H9 (cell line): ENCODE measurements around the gene ARMC10. TPM values are rescaled to one million over a fixed set of nuclear protein-coding genes. Genes with fewer than 3 reads are reported as not detected.

Experiments used
- DNase-seq: peaks from one replicate; pipeline ENCODE4 v3.0.0-alpha.2; 2017
- H2AFZ ChIP-seq: one replicate; pipeline ENCODE4 v1.6.1; 2013; ENCODE audit warnings: mild to moderate bottlenecking, low read length, control low read depth, moderate library complexity
- H2AK5ac ChIP-seq: 2 replicates; pipeline ENCODE4 v1.6.1; 2013; ENCODE audit warnings: low read length, control low read depth, mixed read lengths; ENCODE audit not compliant: insufficient read length
- H2BK120ac ChIP-seq: one replicate; pipeline ENCODE4 v1.6.1; 2013; ENCODE audit warnings: low read depth, mild to moderate bottlenecking, low read length, control low read depth, inconsistent platforms; ENCODE audit not compliant: poor library complexity, severe bottlenecking
- H2BK12ac ChIP-seq: 2 replicates; pipeline ENCODE4 v1.6.1; 2013; ENCODE audit warnings: low read length, control low read depth, mixed read lengths, low read depth; ENCODE audit not compliant: insufficient read length
- H2BK15ac ChIP-seq: 2 replicates; pipeline ENCODE4 v1.6.1; 2013; ENCODE audit warnings: low read depth, low read length, control low read depth
- H2BK20ac ChIP-seq: one replicate; pipeline ENCODE4 v1.6.1; 2013; ENCODE audit warnings: low read depth, mild to moderate bottlenecking, low read length, control low read depth, inconsistent platforms; ENCODE audit not compliant: poor library complexity, severe bottlenecking
- H2BK5ac ChIP-seq: 2 replicates; pipeline ENCODE4 v1.6.1; 2013; ENCODE audit warnings: low read length, control low read depth, mixed read lengths; ENCODE audit not compliant: insufficient read length
- H3K14ac ChIP-seq: 2 replicates; pipeline ENCODE4 v1.6.1; 2013; ENCODE audit warnings: low read length, control low read depth; ENCODE audit not compliant: insufficient read depth
- H3K18ac ChIP-seq: 2 replicates; pipeline ENCODE4 v1.6.1; 2013; ENCODE audit warnings: low read depth, mild to moderate bottlenecking, mixed read lengths, low read length, control low read depth; ENCODE audit not compliant: insufficient read length
- H3K23ac ChIP-seq: 2 replicates; pipeline ENCODE4 v1.6.1; 2013; ENCODE audit warnings: low read length, control low read depth, mixed read lengths, low read depth; ENCODE audit not compliant: insufficient read length
- H3K23me2 ChIP-seq: 2 replicates; pipeline ENCODE4 v1.6.1; 2013; ENCODE audit warnings: low read depth, mild to moderate bottlenecking, mixed read lengths, low read length, control low read depth; ENCODE audit not compliant: insufficient read length, poor library complexity, severe bottlenecking
- H3K27ac ChIP-seq: 2 replicates; pipeline ENCODE4 v1.5.1; 2013; ENCODE audit warnings: low read length, control low read depth, mixed read lengths, low read depth; ENCODE audit not compliant: insufficient read length
- H3K27me3 ChIP-seq: 2 replicates; pipeline ENCODE4 v1.6.1; 2013; ENCODE audit warnings: low read length, control low read depth, inconsistent platforms; ENCODE audit not compliant: insufficient read depth
- H3K4ac ChIP-seq: 2 replicates; pipeline ENCODE4 v1.6.1; 2013; ENCODE audit warnings: low read depth, mild to moderate bottlenecking, control low read depth, inconsistent platforms, low read length, moderate library complexity
- H3K4me1 ChIP-seq: 2 replicates; pipeline ENCODE4 v1.6.1; 2013; ENCODE audit warnings: low read length, control low read depth, inconsistent platforms; ENCODE audit not compliant: insufficient read depth
- H3K4me2 ChIP-seq: 2 replicates; pipeline ENCODE4 v1.6.1; 2013; ENCODE audit warnings: low read length, control low read depth, mixed read lengths; ENCODE audit not compliant: insufficient read length, insufficient read depth
- H3K56ac ChIP-seq: 2 replicates; pipeline ENCODE4 v1.6.1; 2013; ENCODE audit warnings: low read depth, mild to moderate bottlenecking, mixed read lengths, low read length, control low read depth; ENCODE audit not compliant: insufficient read length
- H3K79me1 ChIP-seq: 2 replicates; pipeline ENCODE4 v1.6.1; 2013; ENCODE audit warnings: low read depth, mild to moderate bottlenecking, moderate library complexity, low read length, control low read depth, inconsistent platforms; ENCODE audit not compliant: insufficient read depth, poor library complexity, severe bottlenecking
- H3K79me2 ChIP-seq: 2 replicates; pipeline ENCODE4 v1.6.1; 2013; ENCODE audit warnings: low read length, control low read depth, inconsistent platforms; ENCODE audit not compliant: insufficient read depth
- H3K9ac ChIP-seq: 2 replicates; pipeline ENCODE4 v1.6.1; 2013; ENCODE audit warnings: low read length, control low read depth, mixed read lengths; ENCODE audit not compliant: insufficient read length; ENCODE audit errors: extremely low read depth
- H3K9me3 ChIP-seq: one replicate; pipeline ENCODE4 v1.6.1; 2013; ENCODE audit warnings: low read depth, low read length, inconsistent platforms; ENCODE audit not compliant: control insufficient read depth
- H3T11ph ChIP-seq: one replicate; pipeline ENCODE4 v1.6.1; 2013; ENCODE audit warnings: mild to moderate bottlenecking, low read length, control low read depth, inconsistent platforms
- H4K20me1 ChIP-seq: one replicate; pipeline ENCODE4 v1.6.1; 2013; ENCODE audit not compliant: control insufficient read depth, insufficient read length, insufficient read depth
- H4K5ac ChIP-seq: 2 replicates; pipeline ENCODE4 v1.6.1; 2013; ENCODE audit warnings: low read depth, mild to moderate bottlenecking, mixed read lengths, low read length, control low read depth; ENCODE audit not compliant: insufficient read length
- H4K8ac ChIP-seq: replicated peaks from 2 replicates; pipeline ENCODE4 v1.6.1; 2013; ENCODE audit warnings: low read length, control low read depth, mixed read lengths, low read depth; ENCODE audit not compliant: insufficient read length
- H4K91ac ChIP-seq: 2 replicates; pipeline ENCODE4 v1.6.1; 2013; ENCODE audit warnings: low read depth, mild to moderate bottlenecking, moderate library complexity, mixed read lengths, low read length, control low read depth; ENCODE audit not compliant: insufficient read length
- H3K27ac Mint-ChIP-seq, 3 experiments: 2 replicates in 2 of 3; 3 replicates in 1 of 3; pipeline ENCODE4 v1.8.0; 2020 to 2021; ENCODE audit warnings: mixed read lengths in 3 of 3, mild to moderate bottlenecking in 1 of 3, moderate library complexity in 1 of 3
- H3K27me3 Mint-ChIP-seq: 2 replicates; pipeline ENCODE4 v1.8.0; 2021; ENCODE audit warnings: low read depth, mild to moderate bottlenecking, moderate library complexity, mixed read lengths
- H3K36me3 Mint-ChIP-seq, 3 experiments: 2 replicates in 2 of 3; 3 replicates in 1 of 3; pipeline ENCODE4 v1.8.0; 2020 to 2021; ENCODE audit warnings: low read depth in 3 of 3, mixed read lengths in 3 of 3; ENCODE audit not compliant: insufficient read depth in 1 of 3
- H3K4me1 Mint-ChIP-seq, 2 experiments: 2 replicates each; pipeline ENCODE4 v1.8.0; 2020; ENCODE audit warnings: mixed read lengths in 2 of 2
- H3K4me3 Mint-ChIP-seq, 2 experiments: 2 replicates in 1 of 2; 3 replicates in 1 of 2; pipeline ENCODE4 v1.8.0; 2020 to 2021; ENCODE audit warnings: mild to moderate bottlenecking in 2 of 2, mixed read lengths in 2 of 2, moderate library complexity in 1 of 2
- H3K9me3 Mint-ChIP-seq, 2 experiments: 2 replicates in 1 of 2; 3 replicates in 1 of 2; pipeline ENCODE4 v1.8.0; 2020; ENCODE audit warnings: mild to moderate bottlenecking in 2 of 2, mixed read lengths in 2 of 2, moderate library complexity in 1 of 2
- WGBS: extraction: QIAGEN DNeasy Blood & Tissue Kit; methylation state at CpG from one replicate; pipeline ENCODE4 v1.1.7; 2013; ENCODE audit warnings: missing lambda C conversion rate, low lambda C conversion rate, mixed read lengths; ENCODE audit not compliant: insufficient read length; ENCODE audit errors: extremely low coverage; 5-methylcytosine and 5-hydroxymethylcytosine counted together
- total RNA-seq: library from RNA; stranded (reverse); gene quantifications from 2 replicates; pipeline ENCODE4 v1.2.1, GENCODE V29; 2021
- TF ChIP-seq, protein P1 (sequence below): fragments of 200-600 bp; sonication (generic); conservative IDR thresholded peaks from 3 replicates; pipeline ENCODE4 v1.8.0; 2021; ENCODE audit warnings: antibody characterized with exemption, mild to moderate bottlenecking

Gene ARMC10
- total RNA-seq, 1 experiment from 2014 or later: 46.8 TPM

DNA sequence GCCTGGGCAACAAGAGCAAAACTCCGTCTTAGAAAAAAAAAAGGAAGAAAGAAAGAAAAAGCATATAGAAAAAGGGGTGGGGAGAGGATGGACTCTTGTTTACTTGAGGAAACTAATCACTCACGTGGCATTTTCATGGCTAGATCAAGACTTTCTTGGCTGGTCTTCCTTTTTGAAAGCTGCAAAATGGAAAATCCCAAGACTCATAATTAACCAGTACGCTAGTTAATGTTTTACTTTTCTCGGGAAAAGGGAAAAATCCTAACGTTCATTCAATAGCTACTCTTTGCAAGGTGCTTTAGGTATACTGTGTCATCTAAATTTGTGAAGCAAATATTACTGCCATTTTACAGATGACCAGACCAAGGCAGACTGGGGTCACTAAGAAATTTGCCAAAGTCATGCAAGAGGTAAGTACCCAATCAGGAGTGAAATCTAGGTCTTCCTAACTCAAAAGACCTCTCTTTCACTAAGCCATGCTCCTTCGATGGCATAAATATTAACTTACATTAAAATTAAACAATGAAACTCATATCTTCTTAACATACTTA is 49.6 kb downstream of the ARMC10 start:
- no peak overlapping the region for H2BK5ac ChIP-seq
- H3K18ac ChIP-seq: no peak overlapping the region
- H3K23ac ChIP-seq: no peak overlapping the region
- Mint-ChIP-seq H3K36me3 (peaks cover 3 to 19% (median 16%) of the 10 kb centered on the region in 3 experiments; a peak in 6 of 7 replicates), H3K27me3 (no peaks in the 10 kb centered on the region), H3K9me3 (no peaks in the 10 kb centered on the region), H3K4me1 (no peaks in the 10 kb centered on the region), H3K27ac (no peak overlapping the region), H3K4me3 (no peak overlapping the region)
- no peak overlapping the region for H3T11ph ChIP-seq
- H4K8ac ChIP-seq: no peak overlapping the region
- H3K27me3 ChIP-seq: no peaks in the 10 kb centered on the region
- TF ChIP-seq, protein P1, sequence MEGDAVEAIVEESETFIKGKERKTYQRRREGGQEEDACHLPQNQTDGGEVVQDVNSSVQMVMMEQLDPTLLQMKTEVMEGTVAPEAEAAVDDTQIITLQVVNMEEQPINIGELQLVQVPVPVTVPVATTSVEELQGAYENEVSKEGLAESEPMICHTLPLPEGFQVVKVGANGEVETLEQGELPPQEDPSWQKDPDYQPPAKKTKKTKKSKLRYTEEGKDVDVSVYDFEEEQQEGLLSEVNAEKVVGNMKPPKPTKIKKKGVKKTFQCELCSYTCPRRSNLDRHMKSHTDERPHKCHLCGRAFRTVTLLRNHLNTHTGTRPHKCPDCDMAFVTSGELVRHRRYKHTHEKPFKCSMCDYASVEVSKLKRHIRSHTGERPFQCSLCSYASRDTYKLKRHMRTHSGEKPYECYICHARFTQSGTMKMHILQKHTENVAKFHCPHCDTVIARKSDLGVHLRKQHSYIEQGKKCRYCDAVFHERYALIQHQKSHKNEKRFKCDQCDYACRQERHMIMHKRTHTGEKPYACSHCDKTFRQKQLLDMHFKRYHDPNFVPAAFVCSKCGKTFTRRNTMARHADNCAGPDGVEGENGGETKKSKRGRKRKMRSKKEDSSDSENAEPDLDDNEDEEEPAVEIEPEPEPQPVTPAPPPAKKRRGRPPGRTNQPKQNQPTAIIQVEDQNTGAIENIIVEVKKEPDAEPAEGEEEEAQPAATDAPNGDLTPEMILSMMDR: no peak
- H2BK12ac ChIP-seq: no peak overlapping the region
- H4K20me1 ChIP-seq: no peaks in the 10 kb centered on the region
- DNase-seq: no peak
- H3K4ac ChIP-seq: no peak overlapping the region
- no peaks in the 10 kb centered on the region for H3K4me1 ChIP-seq
- H3K27ac ChIP-seq: no peak overlapping the region
- no peak overlapping the region for H2BK120ac ChIP-seq
- no peak overlapping the region for H2AFZ ChIP-seq
- no peaks in the 10 kb centered on the region; the same call in 1 of the 2 replicates for H3K79me2 ChIP-seq
- no peak overlapping the region for H2AK5ac ChIP-seq
- no peaks in the 10 kb centered on the region for H3K23me2 ChIP-seq
- no peak overlapping the region for H3K56ac ChIP-seq
- H4K5ac ChIP-seq: no peak overlapping the region
- no peaks in the 10 kb centered on the region for H3K9me3 ChIP-seq
- no peak overlapping the region for H2BK15ac ChIP-seq
- no peak overlapping the region for H2BK20ac ChIP-seq
- 100% methylated on average over 1 of the region's 6 CpGs for WGBS
- H3K14ac ChIP-seq: no peak overlapping the region
- no peak overlapping the region for H3K9ac ChIP-seq
- no peak overlapping the region for H4K91ac ChIP-seq
- H3K79me1 ChIP-seq: peaks cover 3% of the 10 kb centered on the region
- no peak overlapping the region for H3K4me2 ChIP-seq
